Activated CD8-positive, alpha-beta memory T cell treated with anti-CD3 and anti-CD28 coated beads, Interleukin-2, amount 50 U/mL, for 24 hours (primary cell): ENCODE measurements around the gene CD300LG.
"Not testable (repeated sequence)": the region's sequence is repeated elsewhere in the genome, so short reads cannot be mapped to it uniquely, and the experiment has no call there.

Source experiments
- DNase-seq: peaks from one replicate; pipeline ENCODE4 v3.0.0-alpha.2; 2020; ENCODE audit errors: extremely low read depth

The CD300LG gene

DNA sequence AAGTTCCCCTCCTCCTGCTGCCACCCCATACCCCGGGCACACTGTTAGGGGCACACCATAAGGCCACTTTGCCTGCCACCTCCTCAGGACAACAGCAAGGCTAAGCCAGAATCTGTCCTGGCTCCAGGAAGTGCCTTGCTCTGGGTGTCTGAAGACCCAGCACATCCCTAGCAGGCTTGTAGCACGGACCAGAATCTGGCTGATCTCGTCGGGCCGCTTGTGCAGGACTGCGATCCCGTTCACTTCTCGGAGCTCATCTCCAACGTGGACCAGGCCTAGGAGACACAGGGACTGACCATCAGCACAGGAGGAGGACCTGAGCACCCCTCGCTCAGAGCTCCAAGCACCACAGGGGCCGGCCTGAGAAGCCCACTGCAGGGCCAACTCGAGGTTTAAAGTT is 21.4 kb upstream of the CD300LG start:
- DNase-seq: no peak

DNA sequence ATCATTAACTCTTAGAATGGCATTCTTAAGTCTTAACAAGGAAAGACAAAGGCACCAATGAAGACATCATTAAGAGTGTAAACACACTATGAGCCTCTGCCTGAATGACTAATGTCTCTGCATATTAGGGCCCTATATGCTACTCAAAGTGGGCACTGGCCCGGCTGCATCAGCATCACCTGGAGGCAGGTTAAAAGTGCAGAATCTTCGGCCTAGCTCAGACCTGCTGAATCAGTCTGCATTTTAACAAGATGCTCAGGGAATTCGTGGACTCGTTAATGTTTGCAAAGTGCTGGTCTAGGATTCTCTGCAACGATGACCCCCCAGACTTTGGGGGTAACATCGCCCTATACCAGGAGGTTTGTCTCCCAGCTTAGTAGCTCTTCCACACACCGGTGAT is 20.8 kb upstream of the CD300LG start:
- no peak for DNase-seq

DNA sequence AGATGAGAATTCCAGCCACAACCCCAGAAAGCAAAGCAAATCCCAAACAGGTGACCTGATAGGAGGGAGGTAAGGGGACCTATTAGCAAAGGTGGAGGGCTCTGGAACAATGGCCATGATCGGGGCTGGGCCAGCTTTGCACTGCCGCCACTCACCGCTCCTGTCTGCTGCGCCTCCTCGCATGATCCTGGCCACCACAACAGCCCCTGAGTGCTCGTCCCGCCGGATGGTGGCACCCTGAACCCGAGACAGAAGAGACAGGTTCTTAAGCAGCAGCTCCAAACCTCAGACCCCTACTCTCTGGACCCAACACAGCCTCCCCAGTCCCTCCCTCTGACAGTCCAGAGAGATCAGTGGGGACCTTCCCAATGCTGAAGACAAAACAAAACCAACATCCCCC is 19.4 kb upstream of the CD300LG start:
- no peak for DNase-seq

DNA sequence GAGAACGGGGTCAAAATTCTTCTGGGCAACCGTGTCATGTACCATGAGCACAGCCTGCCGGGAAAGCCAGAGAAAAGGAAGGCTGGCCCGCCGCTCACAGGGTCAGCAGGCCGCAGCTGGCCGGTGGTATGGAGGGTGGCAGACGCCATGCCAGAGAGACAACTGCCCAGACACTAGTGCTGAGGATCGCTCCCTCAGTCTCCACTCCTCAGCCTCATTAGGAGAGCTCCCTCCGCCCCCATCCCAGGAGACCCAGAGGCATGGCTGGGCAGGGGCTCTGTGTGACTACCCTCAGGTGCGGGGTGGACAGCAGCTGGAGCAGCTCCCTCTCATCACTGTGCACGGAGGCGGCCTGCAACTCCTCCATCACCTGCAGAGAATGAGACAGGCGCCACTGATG is 17.2 kb upstream of the CD300LG start:
- DNase-seq: no peak

DNA sequence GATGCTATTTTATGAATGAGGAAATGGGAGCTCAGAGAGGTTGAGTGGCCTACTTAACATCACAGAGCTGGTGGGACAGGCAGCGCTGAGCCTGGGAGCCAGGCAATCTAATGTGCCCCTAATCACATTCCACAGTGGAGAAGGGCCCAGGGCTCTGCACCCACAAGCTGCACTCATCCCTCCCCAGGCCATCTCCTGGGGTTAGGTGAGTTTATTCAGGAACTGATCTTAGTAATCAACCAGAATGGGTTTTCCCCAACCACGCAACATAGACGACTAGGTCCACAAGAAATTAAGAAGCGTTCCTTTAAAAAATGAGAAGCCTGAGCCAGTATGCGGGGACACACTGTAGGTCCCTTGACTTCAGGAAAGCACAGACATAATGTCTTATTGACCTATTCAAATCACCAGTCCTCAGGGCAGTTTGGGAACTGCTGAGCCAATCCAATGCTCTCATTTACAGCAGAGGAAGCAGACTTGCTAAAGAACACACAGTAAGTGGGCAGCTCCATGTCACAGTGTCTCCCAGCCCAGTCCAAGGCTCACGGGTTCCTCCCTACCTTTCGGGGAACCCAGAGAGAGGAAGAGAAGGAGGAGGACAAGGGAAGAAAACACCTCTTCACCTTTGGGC is 16.4 kb upstream of the CD300LG start:
- DNase-seq: no peak

DNA sequence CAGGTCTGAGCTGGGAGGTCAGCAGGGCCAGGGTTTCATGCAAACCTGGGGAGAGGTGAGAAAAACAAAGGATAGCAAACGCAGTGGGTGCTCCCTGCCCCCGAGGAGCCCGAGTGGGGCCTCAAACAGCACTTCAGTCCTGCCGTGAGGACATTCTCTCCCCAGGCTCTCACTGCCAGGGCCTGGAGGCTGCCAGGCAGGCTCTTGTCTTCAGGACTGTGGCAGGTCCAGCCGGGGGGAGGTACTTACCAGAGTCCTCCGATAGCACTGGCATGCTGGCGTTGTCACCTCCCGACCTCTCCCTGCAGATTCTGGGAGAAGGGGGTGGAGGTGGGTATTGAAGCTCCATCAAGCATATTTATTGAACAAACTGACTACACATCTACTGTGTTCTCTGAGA is 15.3 kb upstream of the CD300LG start:
- DNase-seq: no peak

DNA sequence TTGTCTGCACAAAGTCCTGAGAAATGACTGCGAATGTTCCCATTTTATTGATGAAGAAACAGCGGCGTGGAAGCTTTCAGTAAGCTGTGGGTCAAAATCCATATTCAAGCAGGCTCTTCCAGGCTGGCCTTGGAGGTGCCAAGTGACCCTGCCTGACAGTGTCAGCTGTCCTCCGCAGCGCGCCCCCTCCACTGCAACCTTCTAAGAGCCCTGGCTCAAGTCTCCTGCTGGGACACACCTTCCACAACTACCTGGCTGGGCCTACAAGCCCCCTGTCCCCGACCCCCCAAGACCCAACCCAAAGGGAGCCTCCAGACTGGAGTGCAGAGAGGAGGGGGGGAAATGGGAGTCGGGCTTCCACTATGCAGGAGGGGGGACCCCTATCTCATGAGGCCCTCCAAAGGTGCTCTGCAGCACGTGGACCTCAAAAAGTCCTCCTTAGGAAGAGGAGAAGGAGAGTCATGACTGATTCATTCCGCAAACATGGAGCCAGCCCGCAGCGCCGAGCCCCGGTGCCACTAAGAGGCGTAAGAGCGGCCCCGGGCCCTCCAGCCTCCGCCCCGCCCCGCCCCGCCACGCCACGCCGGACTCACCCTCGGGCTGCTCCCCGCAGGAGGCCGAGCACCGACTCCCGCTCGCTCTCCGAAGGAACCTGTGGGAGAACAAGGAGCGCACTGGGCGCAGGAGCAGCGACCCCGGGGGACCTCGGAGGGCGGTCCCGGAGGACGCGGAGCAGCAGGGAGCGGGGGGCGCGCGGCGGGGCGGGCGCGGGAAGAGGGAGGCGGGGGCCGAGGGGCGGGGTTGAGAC is 14.6 kb upstream of the CD300LG start:
- no peak for DNase-seq

DNA sequence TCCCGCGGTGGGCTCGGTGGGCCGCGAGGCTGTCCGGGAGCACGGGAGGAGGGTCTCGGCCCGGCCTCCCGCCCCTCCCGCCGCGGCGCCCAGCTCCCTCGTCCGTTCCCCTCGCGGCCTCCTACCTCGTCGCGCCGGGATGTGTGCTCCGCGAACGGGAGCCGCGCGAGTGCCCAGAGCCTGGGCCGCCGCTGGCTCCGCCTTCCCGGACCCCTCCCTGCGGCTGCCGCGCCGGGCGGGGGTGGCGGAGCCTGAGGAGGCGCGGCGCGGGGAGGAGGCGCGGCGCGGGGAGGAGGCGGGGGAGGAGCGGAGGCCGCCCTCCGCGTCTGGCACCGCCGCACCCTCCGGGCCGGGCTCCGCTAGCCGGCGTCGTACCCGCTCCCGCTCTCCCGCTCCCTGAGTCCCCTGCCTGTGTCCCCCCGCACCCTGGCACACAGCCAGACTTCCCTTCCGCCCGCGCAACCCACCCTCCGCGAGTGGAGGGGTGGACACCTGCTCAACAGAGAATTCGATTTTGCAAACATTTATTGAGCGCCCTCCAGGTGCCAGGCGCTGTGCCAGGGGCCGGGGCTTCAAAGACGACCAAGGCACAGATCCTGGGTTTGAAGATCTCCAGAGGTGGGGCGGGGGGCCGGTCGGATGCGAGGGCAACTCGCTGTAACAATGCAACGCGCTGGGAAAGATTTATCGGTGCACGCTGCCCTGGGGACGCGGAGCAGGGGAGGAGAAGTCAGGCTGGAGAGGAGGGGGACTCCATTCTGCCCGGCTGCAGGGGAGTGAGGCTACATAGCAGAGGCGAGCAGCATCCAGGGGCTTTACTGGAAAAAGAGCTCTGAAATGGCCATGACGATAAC is 13.8 kb upstream of the CD300LG start, which contains the start of gene MPP3:
Gene MPP3 (minus strand): TSS at position 171 of the 854 bp plus-strand sequence. CDS start 1,240 bp downstream, outside the sequence.
- no peak for DNase-seq

DNA sequence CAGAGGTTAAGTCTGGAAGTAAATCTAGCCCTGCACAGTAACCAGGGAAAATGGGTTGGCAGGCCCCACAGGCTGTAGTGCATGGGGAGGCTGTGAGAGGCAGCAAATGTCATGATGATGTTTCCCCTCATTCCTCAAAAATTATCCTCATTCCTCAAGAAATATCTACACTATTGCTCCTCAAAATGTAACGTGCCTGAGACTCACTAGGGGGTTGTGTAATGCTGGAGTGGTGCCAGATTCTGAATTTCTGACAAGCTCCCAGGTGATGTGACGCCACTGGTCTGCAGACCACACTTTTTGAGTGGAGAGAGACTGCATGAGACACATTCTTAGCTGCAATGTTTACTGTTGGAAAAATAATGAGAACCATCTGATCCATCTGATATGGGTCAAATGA is 12.9 kb upstream of the CD300LG start:
- no peak for DNase-seq

DNA sequence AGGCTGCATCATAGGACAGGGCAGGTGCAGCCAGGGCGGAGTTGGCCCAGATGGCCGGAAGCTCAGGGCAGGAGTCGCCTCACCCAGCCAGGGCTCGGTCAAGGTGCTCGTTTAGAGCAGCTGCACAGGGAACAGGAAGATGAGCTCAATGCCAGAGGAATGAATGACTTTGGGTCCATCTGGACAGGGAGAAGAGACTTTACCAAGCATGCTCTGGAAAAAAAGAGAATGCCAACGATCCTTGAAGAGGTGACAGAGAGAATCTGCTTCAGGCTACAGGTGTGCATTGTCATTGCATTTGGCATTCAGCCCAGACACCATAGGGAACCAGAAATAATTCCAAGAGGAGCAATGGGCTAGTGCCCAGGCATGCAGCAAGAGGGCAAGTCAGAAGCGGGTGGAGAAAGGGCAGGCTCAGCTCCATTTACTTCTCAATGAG is 7.3 kb upstream of the CD300LG start:
- no peak for DNase-seq

DNA sequence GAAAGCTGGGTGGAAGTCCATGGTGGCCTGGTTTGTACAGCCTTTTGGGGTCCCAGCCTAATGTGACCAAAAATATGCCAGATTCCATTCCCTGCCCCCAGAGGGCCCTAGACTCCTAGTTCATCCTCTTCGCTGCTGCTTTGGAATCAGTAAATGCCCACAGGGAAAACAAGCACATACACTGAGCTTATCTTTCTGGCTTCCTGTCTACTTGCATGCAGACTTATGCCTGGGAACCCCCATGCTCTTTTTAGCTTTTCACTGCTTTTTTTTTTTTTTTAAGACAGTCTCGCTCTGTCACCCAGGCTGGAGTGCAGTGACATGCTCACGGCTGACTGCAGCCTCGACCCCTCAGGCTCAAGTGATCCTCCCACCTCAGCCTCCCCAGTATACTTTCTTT is 6.2 kb upstream of the CD300LG start:
- no peak for DNase-seq

DNA sequence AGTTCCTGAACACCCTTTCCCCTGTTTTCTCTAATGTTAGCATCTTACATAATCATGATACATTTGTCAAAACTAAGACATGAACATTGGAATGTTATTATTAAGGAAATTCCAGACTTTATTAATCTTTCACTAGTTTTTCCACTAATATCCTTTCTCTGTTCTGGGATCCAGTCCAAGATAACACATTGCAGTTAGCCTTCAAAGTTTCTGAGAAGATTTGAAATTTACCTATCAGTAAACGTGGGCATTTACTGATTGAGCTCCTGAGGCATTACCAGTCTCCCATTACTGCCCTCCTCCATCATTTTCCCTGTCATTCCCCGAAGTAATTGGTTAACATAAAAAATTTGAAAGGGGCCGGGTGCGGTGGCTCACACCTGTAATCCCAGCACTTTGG is 5.7 kb upstream of the CD300LG start:
- DNase-seq: no peak

DNA sequence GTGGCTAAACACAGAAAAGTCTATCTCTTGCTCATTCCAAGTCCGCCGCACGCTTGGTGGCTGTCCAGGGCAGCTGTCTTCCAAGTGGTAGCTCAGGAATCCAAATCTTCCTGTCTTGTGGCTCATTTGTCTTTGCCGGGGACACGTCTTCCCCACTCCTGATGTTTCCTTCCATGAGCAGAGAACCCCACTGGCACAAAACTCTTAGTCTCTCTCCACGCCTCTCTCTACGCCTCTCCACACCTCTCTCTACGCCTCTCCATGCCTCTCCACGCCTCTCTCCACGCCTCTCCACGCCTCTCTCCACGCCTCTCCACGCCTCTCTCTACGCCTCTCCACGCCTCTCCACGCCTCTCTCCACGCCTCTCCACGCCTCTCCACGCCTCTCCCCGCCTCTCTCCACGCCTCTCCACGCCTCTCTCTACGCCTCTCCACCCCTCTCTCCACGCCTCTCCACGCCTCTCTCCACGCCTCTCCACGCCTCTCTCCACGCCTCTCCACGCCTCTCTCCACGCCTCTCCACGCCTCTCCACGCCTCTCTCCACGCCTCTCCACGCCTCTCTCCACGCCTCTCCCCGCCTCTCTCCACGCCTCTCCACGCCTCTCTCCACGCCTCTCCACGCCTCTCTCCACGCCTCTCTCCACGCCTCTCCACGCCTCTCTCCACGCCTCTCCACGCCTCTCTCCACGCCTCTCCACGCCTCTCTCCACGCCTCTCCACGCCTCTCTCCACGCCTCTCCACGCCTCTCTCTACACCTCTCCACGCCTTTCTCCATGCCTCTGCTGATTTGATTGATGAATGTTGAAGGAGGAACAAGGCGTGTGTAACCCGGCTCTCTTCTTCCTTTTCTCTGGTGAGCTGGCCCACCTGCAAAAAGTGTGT is 4.6 kb upstream of the CD300LG start:
- not testable (repeated sequence) for DNase-seq

DNA sequence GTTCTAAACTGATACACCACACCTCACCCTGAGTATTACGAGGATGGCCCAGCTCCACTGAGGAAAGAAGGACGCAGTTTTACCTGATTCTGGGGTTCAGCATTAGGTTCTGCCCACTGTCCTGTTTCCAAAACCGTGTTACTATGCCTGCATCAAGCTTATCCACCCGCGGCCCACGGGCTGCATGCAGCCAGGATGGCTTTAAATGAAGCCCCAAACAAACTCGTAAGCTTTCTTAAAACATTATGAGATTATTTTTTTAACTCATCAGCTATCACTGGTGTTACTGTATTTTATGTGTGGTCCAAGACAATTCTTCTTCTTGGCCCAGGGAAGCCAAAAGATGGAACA is 4.0 kb upstream of the CD300LG start:
- no peak for DNase-seq

DNA sequence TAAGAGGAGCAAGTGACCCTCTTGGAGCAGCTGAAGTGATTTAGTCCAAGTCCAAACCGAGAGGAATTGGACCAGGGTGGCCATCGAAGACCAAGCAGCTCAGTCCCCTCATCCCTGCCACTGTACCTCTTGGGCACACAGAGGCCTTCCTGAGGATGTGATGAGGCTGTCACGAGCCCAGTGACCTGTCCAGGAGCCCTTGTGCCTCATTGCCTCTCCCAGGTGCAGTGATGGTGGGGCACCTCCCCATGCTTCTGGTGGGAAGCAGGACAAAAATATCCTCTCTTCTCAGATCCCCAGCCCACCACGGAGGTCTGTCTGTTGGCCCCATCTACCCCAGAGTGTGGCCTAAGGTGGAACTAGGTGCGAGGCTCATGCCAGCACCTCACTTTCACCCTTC is 2.7 kb upstream of the CD300LG start:
- DNase-seq: no peak

DNA sequence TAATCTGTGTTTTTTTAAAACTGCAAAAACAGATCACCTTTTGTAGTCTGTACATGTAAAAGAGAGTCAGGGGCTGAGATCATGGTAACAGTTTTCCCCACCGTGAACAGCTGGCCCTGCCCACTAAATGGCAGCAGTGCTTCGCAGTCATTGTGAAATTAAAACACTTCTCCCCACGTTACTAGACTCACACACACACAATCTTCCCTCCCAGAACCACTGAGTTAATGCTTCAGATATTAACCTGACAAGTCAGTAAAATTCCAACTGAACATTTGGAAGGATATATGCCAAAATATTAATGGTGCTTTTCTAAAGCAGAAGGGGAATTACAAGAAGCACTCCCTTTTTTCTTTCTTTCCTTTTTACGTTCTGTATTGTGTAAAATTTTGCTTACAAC is 1.2 kb upstream of the CD300LG start:
- DNase-seq: no peak

DNA sequence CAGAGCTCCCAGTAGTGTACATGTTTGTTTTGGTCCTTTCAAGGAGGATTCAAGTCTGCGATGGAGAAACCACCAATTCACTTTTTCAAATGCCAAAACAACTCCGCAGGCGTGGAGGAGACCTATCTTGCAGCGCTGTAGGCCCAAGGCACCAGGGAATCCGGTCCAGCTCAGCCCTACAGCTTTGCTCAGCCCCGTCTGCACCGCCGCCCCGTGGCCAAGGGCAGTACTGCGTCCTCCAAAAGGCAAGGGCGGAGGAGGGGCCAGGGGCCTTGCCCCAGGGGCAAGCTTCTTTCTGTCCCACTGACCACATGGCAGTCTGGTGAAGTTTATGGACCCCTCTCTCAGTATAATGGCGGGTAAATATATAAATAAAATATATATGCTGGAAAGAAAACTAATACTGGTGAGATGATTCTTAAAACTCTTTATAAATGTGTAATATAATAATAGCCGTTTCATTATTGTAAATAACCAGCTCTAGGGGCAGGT is 709 bp upstream of the CD300LG start:
- DNase-seq: peak; percentile 35

DNA sequence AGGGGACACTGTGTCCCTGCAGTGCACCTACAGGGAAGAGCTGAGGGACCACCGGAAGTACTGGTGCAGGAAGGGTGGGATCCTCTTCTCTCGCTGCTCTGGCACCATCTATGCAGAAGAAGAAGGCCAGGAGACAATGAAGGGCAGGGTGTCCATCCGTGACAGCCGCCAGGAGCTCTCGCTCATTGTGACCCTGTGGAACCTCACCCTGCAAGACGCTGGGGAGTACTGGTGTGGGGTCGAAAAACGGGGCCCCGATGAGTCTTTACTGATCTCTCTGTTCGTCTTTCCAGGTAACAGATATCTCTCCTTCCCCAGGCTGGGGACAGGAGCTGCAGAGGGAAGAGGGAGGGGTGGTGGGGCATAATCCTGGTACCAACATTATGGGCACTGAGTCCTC is 1.6 kb downstream of the CD300LG start:
- DNase-seq: no peak

DNA sequence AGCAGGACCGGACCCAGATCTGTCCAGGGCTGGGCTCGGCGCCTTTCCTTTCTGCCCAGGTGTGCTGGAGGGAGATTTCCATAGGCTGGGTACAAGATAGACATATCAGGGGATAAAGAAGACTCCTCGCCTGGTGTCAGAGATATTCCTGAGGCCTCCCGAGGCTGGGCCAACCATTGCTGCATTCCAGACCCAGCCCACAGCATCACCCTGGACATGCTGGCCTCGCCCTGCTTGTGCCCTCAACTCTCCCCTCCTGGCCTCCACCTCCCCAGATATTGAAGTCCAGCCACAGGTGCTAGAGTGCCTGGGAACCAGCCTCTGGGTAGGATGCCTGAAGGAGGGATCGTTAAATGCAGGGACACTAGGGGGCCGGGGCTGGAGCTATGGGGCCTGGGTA is 2.1 kb downstream of the CD300LG start:
- no peak for DNase-seq

DNA sequence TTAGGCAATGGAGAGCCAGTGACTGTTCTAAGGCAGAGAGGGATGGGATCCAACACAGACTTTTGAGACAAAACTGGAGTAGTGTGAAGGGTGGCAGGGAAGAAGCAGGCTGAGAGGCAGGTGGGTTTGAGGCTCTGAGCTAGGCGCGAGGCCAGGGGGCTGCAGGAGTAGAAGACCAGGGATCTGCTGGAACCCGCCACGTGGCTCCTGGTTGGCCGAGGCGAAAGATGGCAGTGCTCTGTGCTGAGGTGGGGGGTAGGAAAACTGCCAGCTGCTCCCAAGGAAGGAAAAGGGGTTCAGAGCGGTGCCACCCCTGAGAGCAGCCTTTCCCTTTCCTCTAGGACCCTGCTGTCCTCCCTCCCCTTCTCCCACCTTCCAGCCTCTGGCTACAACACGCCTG is 5.6 kb downstream of the CD300LG start:
- no peak for DNase-seq

DNA sequence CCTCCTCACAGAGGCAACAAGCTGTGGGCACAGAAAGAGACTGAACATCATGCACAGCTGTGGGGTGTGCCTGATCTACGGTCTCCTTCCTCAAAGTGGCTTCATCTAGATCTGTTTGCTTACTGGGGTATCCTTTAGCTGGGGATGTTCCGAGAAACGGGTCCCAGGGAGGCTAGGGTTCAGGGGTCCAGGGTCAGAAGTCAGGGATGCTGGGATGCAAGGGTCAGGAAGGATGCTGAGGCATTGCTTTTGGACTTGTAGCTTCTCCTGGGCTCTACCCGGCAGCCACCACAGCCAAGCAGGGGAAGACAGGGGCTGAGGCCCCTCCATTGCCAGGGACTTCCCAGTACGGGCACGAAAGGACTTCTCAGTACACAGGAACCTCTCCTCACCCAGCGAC is 6.6 kb downstream of the CD300LG start:
- DNase-seq: no peak
